Stimulated activated CD4-positive, alpha-beta T cell treated with anti-CD3 and anti-CD28 coated beads, Interleukin-12 subunit alpha, Interleukin-12 subunit beta, amount 100 ng/mL, for 4 hours (primary cell): ENCODE measurements around the gene STIP1.

Source experiments
- DNase-seq: peaks from one replicate; pipeline ENCODE4 v3.0.0-alpha.2; 2020

Gene STIP1

GRCh38 chr11:64185693-64186491 is at the start of gene STIP1:
Gene STIP1 (plus strand): TSS chr11:64186171. CDS start chr11:64186262, 91 bp downstream.
- DNase-seq: peak; percentile 97

- DNase-seq: no peak
Measured at GRCh38 chr11:64136765-64137441, 49.1 kb upstream of the STIP1 start.

- DNase-seq: no peak
Measured at GRCh38 chr11:64138398-64138797, 47.6 kb upstream of the STIP1 start.

- DNase-seq: no peak
Measured at GRCh38 chr11:64139049-64139448, 46.9 kb upstream of the STIP1 start.

- no peak for DNase-seq
Measured at GRCh38 chr11:64140082-64140481, 45.9 kb upstream of the STIP1 start.

GRCh38 chr11:64141081-64141783 is 44.7 kb upstream of the STIP1 start:
- DNase-seq: no peak

- no peak for DNase-seq
Measured at GRCh38 chr11:64144587-64145472, 41.1 kb upstream of the STIP1 start.

- DNase-seq: peak; percentile 49
Measured at GRCh38 chr11:64146036-64146955, 39.7 kb upstream of the STIP1 start.

GRCh38 chr11:64148226-64148916 is 37.6 kb upstream of the STIP1 start:
- DNase-seq: peak; percentile 74

GRCh38 chr11:64148917-64149617 is 36.9 kb upstream of the STIP1 start:
- no peak for DNase-seq

GRCh38 chr11:64150051-64150450 is 35.9 kb upstream of the STIP1 start:
- DNase-seq: no peak

GRCh38 chr11:64150481-64151239 is 35.3 kb upstream of the STIP1 start:
- no peak for DNase-seq

- DNase-seq: no peak
Measured at GRCh38 chr11:64151337-64151736, 34.6 kb upstream of the STIP1 start.

GRCh38 chr11:64152841-64153691 is 32.9 kb upstream of the STIP1 start:
- DNase-seq: peak; percentile 74

GRCh38 chr11:64153812-64154211 is 32.2 kb upstream of the STIP1 start:
- DNase-seq: no peak

GRCh38 chr11:64156235-64157011 is 29.5 kb upstream of the STIP1 start:
- DNase-seq: no peak

GRCh38 chr11:64157631-64158394 is 28.2 kb upstream of the STIP1 start:
- no peak for DNase-seq
